Measurements from ENCODE around the gene OCEL1.
A peak's percentile ranks its signal among the peaks of the same experiment; 100 is the strongest.

DNA sequence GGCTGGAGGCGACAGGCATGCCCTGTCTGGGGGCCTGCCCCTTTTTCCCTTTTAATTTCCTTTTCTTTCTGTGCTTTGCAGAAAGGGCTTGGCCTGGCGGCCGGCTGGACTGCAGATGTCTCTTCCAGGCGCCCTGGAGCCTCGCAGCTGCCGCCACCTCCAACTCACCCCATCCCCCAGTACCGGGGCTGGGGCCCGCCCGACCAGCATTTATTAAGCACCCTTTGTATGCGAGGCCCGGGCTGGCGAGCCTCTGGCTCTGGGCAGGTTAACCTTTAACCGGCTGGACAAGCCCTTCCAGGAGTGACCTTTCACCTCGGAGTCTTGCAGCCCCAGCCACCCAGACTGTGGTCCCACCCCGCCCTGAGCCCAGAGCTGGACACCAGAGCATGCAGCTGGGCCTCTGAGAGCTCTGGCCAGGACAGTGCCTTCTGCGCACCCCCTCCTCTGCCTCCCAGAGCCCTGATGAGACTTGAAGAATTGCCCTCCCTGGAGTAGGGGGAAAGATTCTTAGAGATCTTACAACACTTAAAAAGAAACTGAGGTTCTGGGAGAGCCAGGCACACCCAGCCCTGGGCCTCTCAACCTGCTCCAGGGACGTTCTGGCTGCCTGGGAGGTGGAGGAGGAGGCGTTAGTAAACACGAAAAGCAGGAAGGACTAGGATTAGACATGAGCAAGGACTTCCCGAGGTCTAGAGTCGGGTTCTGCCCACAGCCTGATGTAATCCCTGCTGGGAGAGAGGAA lies 20.8 kb downstream of the OCEL1 start:
- TF ChIP-seq, protein P1, sequence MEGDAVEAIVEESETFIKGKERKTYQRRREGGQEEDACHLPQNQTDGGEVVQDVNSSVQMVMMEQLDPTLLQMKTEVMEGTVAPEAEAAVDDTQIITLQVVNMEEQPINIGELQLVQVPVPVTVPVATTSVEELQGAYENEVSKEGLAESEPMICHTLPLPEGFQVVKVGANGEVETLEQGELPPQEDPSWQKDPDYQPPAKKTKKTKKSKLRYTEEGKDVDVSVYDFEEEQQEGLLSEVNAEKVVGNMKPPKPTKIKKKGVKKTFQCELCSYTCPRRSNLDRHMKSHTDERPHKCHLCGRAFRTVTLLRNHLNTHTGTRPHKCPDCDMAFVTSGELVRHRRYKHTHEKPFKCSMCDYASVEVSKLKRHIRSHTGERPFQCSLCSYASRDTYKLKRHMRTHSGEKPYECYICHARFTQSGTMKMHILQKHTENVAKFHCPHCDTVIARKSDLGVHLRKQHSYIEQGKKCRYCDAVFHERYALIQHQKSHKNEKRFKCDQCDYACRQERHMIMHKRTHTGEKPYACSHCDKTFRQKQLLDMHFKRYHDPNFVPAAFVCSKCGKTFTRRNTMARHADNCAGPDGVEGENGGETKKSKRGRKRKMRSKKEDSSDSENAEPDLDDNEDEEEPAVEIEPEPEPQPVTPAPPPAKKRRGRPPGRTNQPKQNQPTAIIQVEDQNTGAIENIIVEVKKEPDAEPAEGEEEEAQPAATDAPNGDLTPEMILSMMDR (IDR thresholded peaks at IDR 0.05) = peak in 1 of 4 experiments; percentile 18
- no peak for TF ChIP-seq POLR2A (IDR thresholded peaks at IDR 0.05)
- no peak for TF ChIP-seq POLR2AphosphoS5 (IDR thresholded peaks at IDR 0.05)
